GM13976 (cell line): ENCODE data around the gene PBRM1.

Source experiments
- DNase-seq: peaks from one replicate; pipeline ENCODE4 v3.0.0; 2012; ENCODE audit warnings: low spot score
- CTCF ChIP-seq: IDR thresholded peaks from 2 replicates; pipeline ENCODE4 v1.5.1; 2012; ENCODE audit warnings: borderline replicate concordance, mild to moderate bottlenecking; ENCODE audit not compliant: insufficient read depth; ENCODE audit errors: extremely low read depth, missing control alignments, control extremely low read depth
- in situ Hi-C: fragments of 300-500 bp; cut with MboI; formaldehyde crosslinking; loops from one replicate; pipeline ENCODE4 v1.12.0; 2022; ENCODE audit warnings: low sequenced_read_pairs, mixed read lengths, inconsistent platforms; ENCODE audit not compliant: unreplicated experiment

Gene PBRM1

GRCh38 chr3:52498137-52499054, 187.3 kb downstream of the PBRM1 start:
- no peak for DNase-seq
- in situ Hi-C loops = no loop called here

GRCh38 chr3:52495777-52496602, 189.7 kb downstream of the PBRM1 start:
- no peak for TF ChIP-seq CTCF
- in situ Hi-C loops = no loop called here
- no peak for DNase-seq

More at GRCh38 chr3:52498137-52499054, 187.3 kb downstream of the PBRM1 start:
- TF ChIP-seq CTCF = no peak
